A673 (cell line): Measurements from ENCODE around the gene CCDC40.

Source experiments
- EZH2 ChIP-seq: fragments of 200-600 bp; sonication (generic); IDR thresholded peaks from 2 replicates; pipeline ENCODE4 v1.6.1; 2017; ENCODE audit warnings: borderline replicate concordance, low read depth, mild to moderate bottlenecking, mixed read lengths, antibody characterized with exemption, low read length; ENCODE audit not compliant: poor library complexity, severe bottlenecking
- TF ChIP-seq, protein P1 (sequence below): fragments of 300-800, 200-600 bp; sonication (generic); conservative IDR thresholded peaks from 2 replicates; pipeline ENCODE4 v1.5.1; 2017; ENCODE audit warnings: low read depth, mild to moderate bottlenecking, antibody characterized with exemption, low read length, moderate library complexity, mixed read lengths

DNA sequence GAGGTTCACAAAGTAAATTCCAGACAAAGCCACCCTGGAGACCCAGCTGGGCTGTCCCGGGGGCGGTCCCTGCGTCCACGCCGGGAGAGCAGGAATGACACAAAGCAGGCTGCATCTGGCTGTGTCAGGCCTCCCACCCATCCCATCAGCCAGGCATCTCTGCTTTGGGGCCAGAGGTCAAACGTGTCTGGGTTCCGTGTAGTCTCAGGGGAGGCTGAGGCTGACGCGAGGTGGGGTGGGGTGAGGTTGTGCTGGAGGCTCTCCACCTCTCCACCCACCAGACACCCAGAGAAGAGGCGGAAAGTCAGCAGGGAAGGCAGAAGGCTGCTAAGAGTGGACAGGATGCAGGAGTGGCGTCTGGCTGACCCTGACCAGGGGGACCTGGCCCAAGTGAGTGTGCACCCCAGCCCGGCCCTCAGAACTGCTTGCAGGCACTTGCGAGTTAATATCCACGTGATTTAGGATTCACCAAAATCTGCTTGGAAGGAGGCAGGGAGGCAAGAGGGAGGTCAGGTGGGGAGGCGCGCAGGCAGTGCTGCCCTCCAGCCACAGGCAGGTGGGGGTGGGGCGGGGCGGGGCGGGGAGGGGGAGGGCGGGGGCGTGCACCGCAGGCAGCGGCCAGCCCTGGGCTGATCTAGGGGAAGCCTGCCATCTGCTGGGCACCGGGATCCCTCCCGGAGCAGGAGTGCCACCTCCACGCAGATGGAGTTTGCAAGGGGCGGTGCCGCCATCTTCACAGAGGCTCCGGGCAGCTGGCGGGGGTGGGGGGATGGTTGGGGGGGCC is 45.1 kb upstream of the CCDC40 start:
- TF ChIP-seq, protein P1, sequence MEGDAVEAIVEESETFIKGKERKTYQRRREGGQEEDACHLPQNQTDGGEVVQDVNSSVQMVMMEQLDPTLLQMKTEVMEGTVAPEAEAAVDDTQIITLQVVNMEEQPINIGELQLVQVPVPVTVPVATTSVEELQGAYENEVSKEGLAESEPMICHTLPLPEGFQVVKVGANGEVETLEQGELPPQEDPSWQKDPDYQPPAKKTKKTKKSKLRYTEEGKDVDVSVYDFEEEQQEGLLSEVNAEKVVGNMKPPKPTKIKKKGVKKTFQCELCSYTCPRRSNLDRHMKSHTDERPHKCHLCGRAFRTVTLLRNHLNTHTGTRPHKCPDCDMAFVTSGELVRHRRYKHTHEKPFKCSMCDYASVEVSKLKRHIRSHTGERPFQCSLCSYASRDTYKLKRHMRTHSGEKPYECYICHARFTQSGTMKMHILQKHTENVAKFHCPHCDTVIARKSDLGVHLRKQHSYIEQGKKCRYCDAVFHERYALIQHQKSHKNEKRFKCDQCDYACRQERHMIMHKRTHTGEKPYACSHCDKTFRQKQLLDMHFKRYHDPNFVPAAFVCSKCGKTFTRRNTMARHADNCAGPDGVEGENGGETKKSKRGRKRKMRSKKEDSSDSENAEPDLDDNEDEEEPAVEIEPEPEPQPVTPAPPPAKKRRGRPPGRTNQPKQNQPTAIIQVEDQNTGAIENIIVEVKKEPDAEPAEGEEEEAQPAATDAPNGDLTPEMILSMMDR = peak; percentile 59
- no peak for TF ChIP-seq EZH2
